HG03108 (cell line): ENCODE results near the gene INTS11.

ENCODE experiments used
- ATAC-seq: cut with Tn5 transposase; IDR thresholded peaks from one replicate; pipeline ENCODE4 v1.9.1; 2021; ENCODE audit warnings: moderate library complexity; ENCODE audit not compliant: unreplicated experiment

Gene INTS11

DNA sequence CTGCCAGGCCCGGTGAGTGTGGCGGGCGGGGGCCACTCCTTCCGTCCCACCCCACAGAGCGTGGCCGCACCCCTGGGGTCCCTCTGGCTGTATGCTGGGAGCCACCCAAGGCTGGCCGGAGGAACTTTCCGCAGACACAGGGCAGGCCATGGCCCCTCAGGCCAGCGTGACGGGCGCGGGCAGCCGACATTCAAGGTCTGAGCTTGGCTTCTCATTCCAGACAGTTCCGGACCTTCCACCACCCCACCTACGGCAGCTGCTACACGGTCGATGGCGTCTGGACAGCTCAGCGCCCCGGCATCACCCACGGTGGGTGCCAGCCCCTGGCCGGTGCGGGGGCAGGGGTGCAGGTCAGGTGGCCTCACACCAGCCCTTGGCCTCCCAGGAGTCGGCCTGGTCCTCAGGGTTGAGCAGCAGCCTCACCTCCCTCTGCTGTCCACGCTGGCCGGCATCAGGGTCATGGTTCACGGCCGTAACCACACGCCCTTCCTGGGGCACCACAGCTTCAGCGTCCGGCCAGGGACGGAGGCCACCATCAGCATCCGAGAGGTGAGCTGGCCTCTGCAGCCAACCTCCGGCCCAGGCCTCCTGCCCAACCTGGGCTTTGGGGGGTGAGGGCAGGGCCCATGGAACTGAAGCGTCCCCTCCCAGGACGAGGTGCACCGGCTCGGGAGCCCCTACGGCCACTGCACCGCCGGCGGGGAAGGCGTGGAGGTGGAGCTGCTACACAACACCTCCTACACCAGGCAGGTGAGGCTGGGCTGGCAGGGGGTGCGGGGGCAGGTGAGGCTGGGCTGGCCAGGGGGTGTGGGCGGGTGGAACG, 37.0 kb downstream of the INTS11 start:
- ATAC-seq = no peak

GRCh38 chr1:1286313-1287261, 37.9 kb downstream of the INTS11 start:
- ATAC-seq = no peak

DNA sequence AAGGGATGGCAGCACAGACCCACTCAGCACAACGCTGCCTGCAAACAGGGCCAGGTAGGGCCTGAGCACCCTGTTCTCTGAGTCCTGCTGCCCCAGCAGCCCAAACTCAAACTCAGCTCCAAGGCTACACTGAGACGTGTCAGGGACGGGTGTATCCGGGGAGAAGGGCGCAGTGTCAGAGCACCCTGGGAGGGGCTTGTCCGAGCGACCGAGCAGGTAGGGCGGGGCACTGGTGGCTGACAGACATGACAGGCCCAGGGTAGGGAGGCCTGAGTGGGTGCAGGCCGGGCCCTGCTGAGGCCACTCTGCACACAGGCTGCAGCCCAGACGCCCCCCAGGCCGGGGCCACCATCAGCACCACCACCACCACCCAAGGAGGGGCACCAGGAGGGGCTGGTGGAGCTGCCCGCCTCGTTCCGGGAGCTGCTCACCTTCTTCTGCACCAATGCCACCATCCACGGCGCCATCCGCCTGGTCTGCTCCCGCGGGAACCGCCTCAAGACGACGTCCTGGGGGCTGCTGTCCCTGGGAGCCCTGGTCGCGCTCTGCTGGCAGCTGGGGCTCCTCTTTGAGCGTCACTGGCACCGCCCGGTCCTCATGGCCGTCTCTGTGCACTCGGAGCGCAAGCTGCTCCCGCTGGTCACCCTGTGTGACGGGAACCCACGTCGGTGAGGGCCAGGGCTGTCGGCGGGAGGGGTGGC, 38.7 kb downstream of the INTS11 start:
- no peak for ATAC-seq

GRCh38 chr1:1285102-1285571, 39.3 kb downstream of the INTS11 start:
- ATAC-seq = no peak

GRCh38 chr1:1284221-1285101, 40.0 kb downstream of the INTS11 start:
- ATAC-seq = no peak

DNA sequence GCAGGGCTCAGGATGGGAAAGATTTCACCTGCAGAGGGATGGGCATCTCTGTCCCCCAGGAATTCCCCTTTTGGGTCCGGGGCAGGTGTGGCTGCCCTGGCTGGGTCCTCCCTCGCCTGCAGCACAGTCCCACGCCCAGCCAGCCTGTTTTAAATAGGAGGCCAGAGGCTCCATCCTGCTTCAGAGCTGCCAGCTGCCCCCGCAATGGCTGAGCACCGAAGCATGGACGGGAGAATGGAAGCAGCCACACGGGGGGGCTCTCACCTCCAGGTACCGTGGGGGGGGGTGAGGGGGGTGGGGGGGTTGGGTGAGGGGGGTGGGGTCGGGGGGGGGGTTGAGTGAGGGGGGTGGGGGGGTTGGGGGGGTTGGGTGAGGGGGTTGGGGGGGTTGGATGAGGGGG, 40.6 kb downstream of the INTS11 start:
- ATAC-seq = no peak

GRCh38 chr1:1282998-1283397, 41.5 kb downstream of the INTS11 start:
- no peak for ATAC-seq

DNA sequence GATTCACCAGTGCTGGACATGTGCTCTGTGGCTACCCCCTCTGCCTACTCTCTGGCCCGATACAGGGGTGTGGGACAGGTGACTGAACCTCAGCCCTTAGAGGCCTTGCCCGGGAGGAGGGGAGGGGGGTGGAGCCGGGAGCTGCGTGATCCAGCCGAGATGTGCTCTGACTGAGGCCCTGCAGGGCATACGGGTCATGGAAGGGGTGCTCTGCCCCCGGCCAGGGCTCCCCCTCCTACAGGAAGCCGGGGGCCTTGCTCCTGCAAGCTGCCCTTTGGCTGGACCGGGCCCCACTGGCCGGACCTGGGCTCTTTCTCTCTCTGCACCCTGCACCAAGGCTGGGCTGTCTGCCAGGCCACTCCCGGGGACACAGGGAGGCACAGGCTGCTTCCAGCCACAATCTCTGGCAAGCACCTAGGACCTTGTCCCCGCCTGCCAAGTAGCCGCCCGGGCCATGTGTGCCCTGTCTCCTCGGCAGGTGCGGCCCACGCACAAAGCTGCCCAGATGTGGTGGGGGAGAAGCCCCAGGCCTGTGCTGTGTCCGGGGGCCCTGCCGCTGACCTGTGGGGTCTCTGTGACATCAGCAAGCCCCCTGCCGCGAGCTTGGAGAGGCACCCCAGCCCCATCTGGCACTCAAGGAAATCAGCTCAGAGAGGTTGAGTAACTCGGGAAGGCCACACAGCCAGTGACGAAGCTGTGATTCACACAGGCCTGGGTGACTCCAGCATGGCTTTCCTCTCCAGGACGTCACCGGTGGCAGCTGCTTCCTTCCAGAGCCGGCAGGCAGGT, 42.7 kb downstream of the INTS11 start:
- ATAC-seq = no peak

- no peak for ATAC-seq
Observed at GRCh38 chr1:1280782-1281481, 43.5 kb downstream of the INTS11 start.

DNA sequence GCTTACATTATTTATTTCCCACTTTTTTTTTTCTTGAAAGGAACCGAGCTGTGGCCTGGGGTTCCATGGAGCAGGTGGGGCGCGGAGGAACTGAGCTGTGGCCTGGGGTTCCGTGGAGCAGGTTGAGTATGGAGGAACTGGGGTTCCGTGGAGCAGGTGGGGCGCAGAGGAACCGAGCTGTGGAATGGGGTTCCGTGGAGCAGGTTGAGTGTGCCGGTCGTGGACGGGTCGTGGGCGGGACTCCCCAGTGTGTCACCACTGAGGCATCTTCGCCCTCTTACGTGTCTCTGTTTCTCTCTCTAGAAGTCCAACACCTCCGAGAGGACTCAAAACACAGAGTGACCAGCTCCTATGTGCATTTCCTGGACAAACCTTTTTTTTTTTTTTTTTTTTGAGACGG, 45.4 kb downstream of the INTS11 start:
- ATAC-seq = no peak

GRCh38 chr1:1278620-1279019, 45.8 kb downstream of the INTS11 start:
- no peak for ATAC-seq

GRCh38 chr1:1275836-1276235, 48.6 kb downstream of the INTS11 start:
- no peak for ATAC-seq

DNA sequence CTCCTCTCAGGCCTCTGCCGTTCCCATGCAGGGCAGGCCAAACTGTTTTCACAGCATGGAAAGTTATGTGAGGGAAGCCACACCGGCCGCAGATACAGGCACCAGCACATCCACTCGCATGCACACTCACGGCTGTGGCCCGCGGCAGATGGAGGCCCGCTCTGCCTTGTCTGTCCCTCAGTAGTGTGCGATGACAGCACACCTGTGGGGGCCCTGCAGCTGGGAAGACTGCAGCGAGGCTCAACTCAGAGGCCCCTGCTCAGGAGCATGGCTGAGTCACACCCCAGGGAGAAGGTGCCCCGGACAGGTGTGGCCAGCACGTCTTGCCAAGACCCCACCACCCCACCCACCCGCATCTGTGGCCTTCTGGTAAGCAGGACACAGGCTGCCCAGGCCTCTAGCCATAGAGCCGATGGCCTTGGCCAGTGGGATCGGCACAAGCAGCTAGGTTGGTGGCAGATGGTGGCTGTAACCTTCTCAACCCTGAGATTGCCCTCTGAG, 49.5 kb downstream of the INTS11 start:
- ATAC-seq = no peak

DNA sequence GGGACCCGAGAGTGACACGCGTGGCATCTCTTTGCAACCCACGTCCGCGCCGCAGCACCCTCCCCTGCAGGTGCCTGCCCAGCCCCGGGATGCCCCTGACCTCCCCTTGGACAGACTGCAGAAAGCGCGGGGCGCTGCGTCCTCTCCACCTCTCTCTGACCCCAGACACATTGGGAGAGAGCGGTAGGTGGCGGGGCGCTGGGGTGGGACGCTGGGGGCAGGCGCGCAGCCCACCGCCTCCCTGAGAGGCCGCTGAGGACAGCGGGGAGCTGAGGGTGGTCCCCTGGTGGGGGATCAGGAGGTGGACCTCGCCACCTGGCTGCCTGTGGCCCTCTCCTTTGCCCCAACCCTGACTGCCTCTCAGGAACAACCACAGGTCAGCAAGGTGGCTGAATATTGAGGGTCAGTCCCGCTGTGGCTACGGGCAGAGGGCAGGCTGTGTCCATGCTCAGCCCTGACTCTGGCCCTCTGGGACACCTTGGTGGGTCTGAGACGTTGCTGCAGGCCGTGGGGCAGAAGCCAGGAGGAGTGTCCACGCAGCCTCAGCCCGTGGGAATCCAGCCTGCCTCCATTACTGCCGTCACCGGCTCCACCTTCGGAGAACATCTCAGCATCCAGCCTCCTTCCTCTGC, 50.0 kb downstream of the INTS11 start:
- peak; percentile 10 for ATAC-seq

GRCh38 chr1:1273512-1274298, 50.8 kb downstream of the INTS11 start, which contains the start of gene UBE2J2:
UBE2J2 (minus strand) TSS chr1:1273854; CDS start chr1:1267992, 5,862 bp downstream.
- peak; percentile 75 for ATAC-seq

- peak; percentile 13 for ATAC-seq
Observed at GRCh38 chr1:1273209-1273511, 51.3 kb downstream of the INTS11 start.
